ENCODE results near the gene DPPA2.
"Not testable (repeated sequence)": the region's sequence is repeated elsewhere in the genome, so short reads cannot be mapped to it uniquely, and the experiment has no call there.

DPPA2 gene

GRCh38 chr3:109316162-109316730, at the start of gene DPPA2:
Gene DPPA2 (minus strand): TSS chr3:109316517. CDS start chr3:109314542, 1,975 bp downstream.
- DNase-seq (ENCODE audit: low read depth in 2 of 2): no peak

DNA sequence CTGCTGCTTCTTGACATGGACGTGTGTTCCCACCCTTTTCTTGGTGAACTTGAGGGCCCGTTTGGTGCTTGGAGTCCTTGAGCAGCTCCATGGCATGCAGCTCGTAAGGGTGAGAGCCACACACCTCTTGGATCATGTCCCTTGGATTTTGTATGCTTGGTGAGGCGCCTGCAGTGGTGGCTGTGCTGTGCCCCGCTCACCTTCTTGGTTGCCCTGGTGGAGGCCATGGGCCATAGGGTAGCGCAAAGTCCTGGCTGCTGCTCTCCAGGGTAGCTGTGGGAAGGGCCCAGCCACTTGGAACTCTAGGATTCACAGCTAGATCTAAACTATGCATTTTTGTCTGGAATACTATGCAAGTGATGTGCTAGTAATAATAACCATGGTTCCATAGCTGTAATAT, 47.8 kb upstream of the DPPA2 start:
- no peak for DNase-seq (ENCODE audit: low read depth in 2 of 2)

DNA sequence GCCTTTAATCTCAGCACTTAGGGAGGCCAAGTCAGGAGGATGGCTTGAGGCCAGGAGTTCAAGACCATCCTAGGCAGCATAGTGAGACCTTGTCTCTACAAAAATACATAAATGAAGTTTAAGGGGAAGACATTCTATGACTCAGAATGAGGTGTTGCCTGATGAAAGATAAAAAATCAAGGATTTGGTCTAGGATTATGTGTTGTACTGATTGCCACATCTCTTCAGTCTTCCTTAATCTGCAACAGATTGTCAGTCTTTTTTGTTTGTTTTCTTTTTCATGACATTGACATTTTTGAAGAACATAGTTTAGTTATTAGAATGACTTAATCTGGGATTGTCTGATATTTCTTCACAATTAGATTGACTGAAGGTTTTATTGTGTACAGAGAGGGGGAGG, 47.3 kb upstream of the DPPA2 start:
- DNase-seq (ENCODE audit: low read depth in 2 of 2): no peak

- no peak for DNase-seq (ENCODE audit: low read depth in 2 of 2)
These were observed 46.5 kb upstream of the DPPA2 start for GRCh38 chr3:109362823-109363222.

- DNase-seq (ENCODE audit: low read depth in 2 of 2): not testable (repeated sequence)
These were observed 42.5 kb upstream of the DPPA2 start for GRCh38 chr3:109358809-109359208.

DNA sequence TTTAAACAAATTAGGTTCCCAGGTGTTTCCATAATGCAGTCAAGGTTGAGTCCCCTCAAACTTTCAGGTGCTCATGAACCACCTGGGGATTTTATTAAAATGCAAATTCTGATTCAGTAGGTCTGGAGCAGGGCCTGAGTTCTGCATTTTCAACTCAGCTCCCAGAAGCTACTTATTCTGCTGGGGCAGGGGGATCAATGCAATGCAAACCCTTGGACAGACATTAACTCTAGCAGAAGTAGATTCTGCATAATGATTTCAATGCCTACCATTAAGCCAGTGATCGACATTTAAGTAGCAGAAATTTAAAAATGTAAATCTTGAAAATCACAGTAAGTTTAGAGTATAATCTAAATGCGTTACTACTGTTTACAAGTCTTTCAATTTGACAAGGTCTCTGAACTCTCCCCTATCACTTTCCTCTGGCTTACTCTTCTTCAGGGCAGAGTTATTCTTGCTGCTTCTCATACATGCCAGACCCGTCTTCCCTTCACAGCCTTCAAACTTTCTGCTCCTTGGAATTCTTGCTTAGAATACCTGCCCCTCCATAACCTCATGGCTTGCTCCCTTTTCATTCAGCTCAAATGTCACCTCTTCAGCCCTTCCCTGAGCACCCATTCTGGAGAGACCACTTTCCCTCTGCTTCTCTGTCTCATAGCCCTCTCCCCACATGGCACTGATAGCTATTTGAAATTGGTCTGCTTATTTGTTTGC, 40.3 kb upstream of the DPPA2 start:
- no peak for DNase-seq (ENCODE audit: low read depth in 2 of 2)

GRCh38 chr3:109355625-109356441, 39.5 kb upstream of the DPPA2 start:
- DNase-seq (ENCODE audit: low read depth in 2 of 2): no peak

DNA sequence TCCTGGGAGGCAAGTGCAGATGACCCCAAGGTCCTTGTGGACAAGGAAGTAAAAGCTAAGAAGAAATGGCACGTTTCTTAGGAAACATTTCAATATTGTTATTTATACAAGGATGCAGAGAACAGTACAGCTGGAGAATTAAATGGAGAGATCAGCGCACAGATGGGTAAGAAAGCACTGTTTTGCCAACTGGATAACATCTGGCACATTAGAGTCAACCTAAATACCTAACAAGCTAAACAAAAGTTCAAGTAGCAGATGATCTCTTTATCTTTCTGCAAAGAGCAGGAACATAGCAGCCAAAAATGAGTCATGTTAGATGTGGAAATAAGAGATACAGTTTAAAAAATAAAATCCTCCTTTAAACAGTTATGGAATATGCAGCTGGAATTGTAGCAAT, 36.7 kb upstream of the DPPA2 start:
- no peak for DNase-seq (ENCODE audit: low read depth in 2 of 2)

GRCh38 chr3:109351231-109351630, 34.9 kb upstream of the DPPA2 start:
- no peak for DNase-seq (ENCODE audit: low read depth in 2 of 2)

GRCh38 chr3:109346770-109347295, 30.5 kb upstream of the DPPA2 start:
- no peak for DNase-seq (ENCODE audit: low read depth in 2 of 2)

DNA sequence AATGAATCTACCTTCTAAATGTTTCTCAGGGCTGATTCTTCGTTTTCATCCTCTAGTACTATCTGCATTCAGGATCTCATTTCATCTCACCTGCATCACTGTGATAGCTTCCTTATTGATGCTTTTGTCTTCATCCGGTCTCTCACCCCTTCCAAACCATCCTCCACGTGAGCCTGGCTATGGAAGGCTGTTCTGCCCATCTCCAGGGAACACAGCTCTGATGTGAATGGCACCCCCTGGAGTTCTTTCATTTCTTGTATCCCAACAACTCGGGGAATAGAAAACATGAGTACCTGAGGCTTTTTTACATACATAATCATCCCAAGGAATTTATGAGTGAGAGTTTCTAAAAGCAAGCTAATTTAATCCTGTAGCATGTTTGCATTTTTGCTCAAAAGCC, 29.8 kb upstream of the DPPA2 start:
- no peak for DNase-seq (ENCODE audit: low read depth in 2 of 2)

DNA sequence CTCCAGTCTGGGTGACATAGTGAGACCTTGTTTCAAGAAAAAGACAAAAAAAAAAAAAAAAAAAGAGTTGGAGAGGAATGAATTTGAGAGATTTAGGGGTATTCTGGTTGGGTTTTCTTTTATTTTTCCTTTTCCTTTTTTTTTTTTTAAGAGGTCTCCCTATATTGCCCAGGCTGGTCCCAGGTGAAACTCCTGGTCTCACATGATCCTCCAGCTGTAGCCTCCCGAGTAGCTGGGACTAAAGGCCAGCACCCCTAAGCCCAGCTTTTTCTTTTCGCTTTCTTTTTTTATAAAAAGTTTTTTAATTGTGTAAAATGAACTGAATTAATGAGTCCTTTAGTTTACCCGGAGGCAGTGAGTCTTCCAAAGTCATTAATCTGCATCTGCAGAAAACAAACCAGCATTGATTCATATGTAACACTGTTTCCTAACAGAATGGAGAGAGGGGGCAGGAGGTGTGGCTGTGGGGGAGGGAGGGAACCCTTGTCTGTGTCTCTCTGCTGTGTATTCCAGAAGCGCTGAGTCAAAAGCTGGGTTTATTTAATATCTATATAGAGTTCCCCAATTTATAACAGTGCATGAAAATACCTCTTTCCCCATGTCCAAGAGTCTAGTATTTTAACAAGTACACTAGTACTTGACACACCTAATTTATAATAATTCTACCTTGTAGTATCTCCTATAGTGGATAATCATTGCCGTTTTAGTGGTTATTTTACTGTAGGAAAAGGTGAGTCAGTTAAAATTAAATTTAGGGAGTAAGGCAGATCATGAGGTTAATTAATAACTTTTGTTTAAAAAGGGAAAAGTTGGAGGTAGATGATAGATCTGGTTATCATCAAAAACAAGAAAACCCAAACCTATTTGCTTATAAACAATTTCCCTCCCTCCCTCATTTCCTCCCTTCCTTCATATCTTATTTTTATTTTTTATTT, 23.7 kb upstream of the DPPA2 start:
- no peak for DNase-seq (ENCODE audit: low read depth in 2 of 2)

DNA sequence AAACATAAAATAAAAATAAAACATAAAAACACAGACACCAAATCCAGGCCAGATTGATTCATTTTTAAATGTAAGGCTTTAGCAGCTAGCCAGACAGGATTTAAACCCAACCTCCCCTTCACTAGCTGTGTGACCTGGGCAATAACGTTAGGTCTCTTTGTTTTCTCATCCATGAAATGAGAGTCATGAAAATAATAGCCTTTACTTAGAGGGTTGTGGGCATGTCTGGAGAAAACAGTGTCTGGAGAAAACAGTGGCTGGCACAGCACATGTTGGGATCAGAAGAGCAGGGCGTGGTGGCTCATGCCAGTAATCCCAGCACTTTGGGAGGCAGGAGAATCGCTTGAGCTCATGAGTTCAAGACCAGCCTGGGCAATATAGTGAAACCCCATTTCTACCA, 22.9 kb upstream of the DPPA2 start:
- DNase-seq (ENCODE audit: low read depth in 2 of 2): no peak

- DNase-seq (ENCODE audit: low read depth in 2 of 2): no peak
These were observed 22.0 kb upstream of the DPPA2 start for GRCh38 chr3:109338322-109338721.

DNA sequence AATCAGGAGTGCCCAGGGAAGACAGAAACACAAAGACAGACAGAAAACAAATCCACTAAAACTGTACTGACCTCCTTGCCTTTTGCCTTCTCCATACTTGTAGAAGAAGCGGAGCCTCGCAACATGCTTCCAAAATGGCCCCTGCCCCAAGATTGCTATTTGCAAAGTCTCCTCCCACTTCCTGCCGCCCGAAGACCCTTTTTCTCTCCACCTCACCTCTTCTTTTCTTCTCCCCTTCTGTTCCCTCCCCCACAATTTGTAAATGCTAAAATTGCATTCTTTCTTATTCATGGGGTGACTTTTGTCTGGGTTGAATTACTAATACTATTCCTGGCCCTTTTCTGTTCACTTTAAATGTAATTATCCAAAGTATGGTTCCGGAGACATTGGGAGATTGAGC, 21.1 kb upstream of the DPPA2 start, which contains the start of gene DPPA4:
Gene DPPA4 (minus strand): TSS at position 154 of the 400 bp plus-strand sequence. CDS start 29 bp downstream, at position 125.
- DNase-seq (ENCODE audit: low read depth in 2 of 2): no peak

DNA sequence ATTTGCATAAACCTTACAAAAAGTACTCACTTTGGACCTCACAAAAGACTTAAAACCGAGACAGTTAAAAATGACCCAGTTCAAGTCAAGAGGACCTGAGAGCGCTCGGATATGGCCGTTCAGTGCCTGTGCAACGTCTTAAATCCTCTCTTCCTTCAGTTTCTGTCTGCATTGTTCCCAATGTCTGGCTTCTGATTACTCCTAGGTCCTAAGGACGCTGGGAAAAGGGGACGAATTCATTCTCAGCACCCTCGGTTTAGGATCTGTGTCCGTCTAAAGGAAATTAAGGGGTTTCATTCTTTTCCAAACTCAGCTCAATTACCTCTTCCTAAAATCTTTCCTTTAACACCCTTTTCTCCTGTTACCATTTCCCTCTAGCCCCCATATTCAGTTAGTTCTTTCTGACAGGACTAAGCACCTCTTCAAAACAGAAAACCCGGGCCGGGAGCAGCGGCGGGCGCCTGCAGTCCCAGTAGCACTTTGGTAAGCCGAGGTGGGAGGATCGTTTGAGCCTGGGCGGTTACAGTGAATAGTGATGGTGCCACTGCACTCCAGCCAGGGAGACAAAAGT, 20.1 kb upstream of the DPPA2 start:
- DNase-seq (ENCODE audit: low read depth in 2 of 2): peak in 1 of 2 donors; percentile 1

GRCh38 chr3:109334572-109334971, 18.3 kb upstream of the DPPA2 start:
- no peak for DNase-seq (ENCODE audit: low read depth in 2 of 2)

DNA sequence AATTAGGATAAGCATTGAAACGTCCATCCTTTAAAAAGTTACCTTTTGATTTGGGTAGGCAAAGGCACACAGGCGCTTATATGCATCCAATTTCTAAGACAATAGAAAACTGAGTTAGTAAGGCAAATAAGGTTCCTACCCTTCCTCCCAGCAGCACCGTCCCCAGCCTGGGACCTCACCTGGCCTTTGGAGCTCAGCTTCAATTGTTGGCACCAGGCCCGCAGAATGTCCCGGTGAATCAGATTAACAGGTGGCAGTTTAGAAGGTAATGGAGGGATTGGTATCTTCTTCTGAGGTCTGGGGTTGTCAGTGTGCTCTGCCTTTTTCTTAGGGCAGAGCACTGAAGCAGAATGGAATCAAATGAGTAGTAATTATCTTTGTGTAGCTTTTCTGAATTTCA, 15.4 kb upstream of the DPPA2 start:
- DNase-seq (ENCODE audit: low read depth in 2 of 2): no peak

DNA sequence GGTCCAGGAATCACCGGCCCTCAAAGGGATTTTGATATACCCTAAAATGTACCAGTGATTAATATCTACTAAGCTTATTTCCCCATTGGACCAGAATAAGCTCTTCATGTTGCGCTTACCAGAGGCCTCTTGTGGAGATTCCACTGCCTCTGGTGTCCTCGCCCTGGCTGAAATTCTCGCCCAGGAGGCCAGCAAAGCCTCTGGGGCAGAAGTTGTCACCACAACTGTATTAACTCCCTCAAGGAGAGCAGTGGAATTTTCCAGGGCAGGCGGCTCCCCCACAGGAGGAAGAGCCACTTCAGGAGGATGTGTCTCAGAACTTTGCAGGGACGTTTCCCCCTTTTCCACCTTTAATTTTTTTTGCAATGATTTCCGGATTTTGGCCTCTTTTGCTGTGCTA, 14.1 kb upstream of the DPPA2 start:
- DNase-seq (ENCODE audit: low read depth in 2 of 2): no peak

DNA sequence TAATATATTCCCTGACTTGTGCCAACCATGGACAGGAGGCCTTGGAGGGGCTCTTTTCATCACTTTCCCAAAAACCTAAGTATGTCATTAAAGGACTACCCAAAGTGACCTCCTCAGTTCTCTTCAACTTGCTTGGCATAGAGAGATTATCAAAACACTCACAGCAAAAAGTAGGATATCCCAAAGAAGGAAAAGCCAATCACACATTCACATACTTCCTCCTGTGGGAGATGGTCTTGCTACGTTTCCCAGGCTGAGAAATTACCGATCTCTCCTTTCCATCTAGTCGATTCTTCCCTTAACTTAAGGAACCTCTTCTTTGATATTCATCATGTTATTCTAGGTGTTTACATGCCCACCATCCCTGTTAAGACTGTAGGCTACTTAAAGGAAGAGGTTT, 11.9 kb upstream of the DPPA2 start:
- DNase-seq (ENCODE audit: low read depth in 2 of 2): no peak

DNA sequence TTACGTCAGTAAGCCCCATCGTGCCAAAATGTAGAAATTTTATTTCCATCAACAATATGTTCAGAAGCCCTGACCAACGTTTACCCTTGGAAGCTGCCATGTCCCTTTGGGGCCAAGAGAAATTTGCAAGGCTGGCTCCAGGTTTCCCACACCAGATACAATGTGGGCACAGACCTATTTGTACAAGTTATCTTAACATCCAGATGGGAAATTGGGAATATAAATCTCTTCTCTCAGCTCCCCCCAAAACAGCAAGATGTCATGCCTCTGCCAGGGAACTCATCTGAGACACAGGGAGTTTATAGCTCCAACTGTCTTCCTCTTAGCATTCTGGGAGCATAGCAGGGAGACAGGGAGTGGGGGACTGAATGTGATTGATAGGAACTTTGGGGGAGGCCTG, 9.3 kb upstream of the DPPA2 start:
- no peak for DNase-seq (ENCODE audit: low read depth in 2 of 2)
